ENCODE data around the gene PELI2. TPM values are rescaled to one million over a fixed set of nuclear protein-coding genes. Genes with fewer than 3 reads are reported as not detected.
A peak's percentile ranks its signal among the peaks of the same experiment; 100 is the strongest.

The PELI2 gene
- total RNA-seq, 1 donor from 2014 or later, result 27.2 TPM

- no peaks in the 10 kb centered on the region for H3K36me3 ChIP-seq
- H3K27me3 Mint-ChIP-seq (ENCODE audit: insufficient read depth, low read depth), result peaks cover 2% of the 10 kb centered on the region
- H3K27ac ChIP-seq, result no peak overlapping the region
- H3K79me2 ChIP-seq (ENCODE audit: low read depth), result peaks cover 91% of the 10 kb centered on the region
- H3K36me3 Mint-ChIP-seq, result no peaks in the 10 kb centered on the region
- no peaks in the 10 kb centered on the region for H3K27me3 ChIP-seq
- H3K9ac ChIP-seq, result no peak overlapping the region
- H3K4me2 ChIP-seq, result no peak overlapping the region
- no peaks in the 10 kb centered on the region for H3K9me3 ChIP-seq (ENCODE audit: low read depth)
- H3K27ac Mint-ChIP-seq, result no peak overlapping the region
- peaks cover 85% of the 10 kb centered on the region for H3K4me1 ChIP-seq
- TF ChIP-seq CTCF (IDR thresholded peaks at IDR 0.05), result no peak
- TF ChIP-seq EZH2 (IDR thresholded peaks at IDR 0.05), result no peak
- TF ChIP-seq EZH2phosphoT487 (IDR thresholded peaks at IDR 0.05), result no peak
- no peak overlapping the region for H3K4me3 Mint-ChIP-seq
- H4K20me1 ChIP-seq (ENCODE audit: low read depth), result peaks cover 96% of the 10 kb centered on the region
- peaks cover 78% of the 10 kb centered on the region for H3K4me1 Mint-ChIP-seq
- H3K4me3 ChIP-seq, result no peak overlapping the region
- H3K9me3 Mint-ChIP-seq, result no peaks in the 10 kb centered on the region
- H3F3A ChIP-seq (ENCODE audit: low read depth), result peaks cover 53% of the 10 kb centered on the region
- no peak for DNase-seq (ENCODE audit: low spot score)
- no peak overlapping the region for H2AFZ ChIP-seq (replicated peaks)
Observed at GRCh38 chr14:56135668-56136067, 17.5 kb downstream of the PELI2 start.

- H3K36me3 Mint-ChIP-seq, result no peaks in the 10 kb centered on the region
- DNase-seq (ENCODE audit: low spot score), result no peak
- no peak overlapping the region for H3K9ac ChIP-seq
- peaks cover 2% of the 10 kb centered on the region for H3K27me3 Mint-ChIP-seq (ENCODE audit: insufficient read depth, low read depth)
- H3K4me3 ChIP-seq, result no peak overlapping the region
- H3K4me3 Mint-ChIP-seq, result no peak overlapping the region
- H3K27ac ChIP-seq, result no peak overlapping the region
- no peak overlapping the region for H3K27ac Mint-ChIP-seq
- no peaks in the 10 kb centered on the region for H3K27me3 ChIP-seq
- no peaks in the 10 kb centered on the region for H3K36me3 ChIP-seq
- H3K79me2 ChIP-seq (ENCODE audit: low read depth), result peaks cover 91% of the 10 kb centered on the region
- TF ChIP-seq EZH2 (IDR thresholded peaks at IDR 0.05) (no peak), CTCF (IDR thresholded peaks at IDR 0.05) (no peak), EZH2phosphoT487 (IDR thresholded peaks at IDR 0.05) (no peak)
- H4K20me1 ChIP-seq (ENCODE audit: low read depth), result peaks cover 84% of the 10 kb centered on the region
- H3K4me1 ChIP-seq, result peaks cover 74% of the 10 kb centered on the region
- H3K4me1 Mint-ChIP-seq, result peaks cover 67% of the 10 kb centered on the region
- no peaks in the 10 kb centered on the region for H3K9me3 ChIP-seq (ENCODE audit: low read depth)
- H3F3A ChIP-seq (ENCODE audit: low read depth), result peaks cover 42% of the 10 kb centered on the region
- no peak overlapping the region for H2AFZ ChIP-seq (replicated peaks)
- H3K9me3 Mint-ChIP-seq, result no peaks in the 10 kb centered on the region
- H3K4me2 ChIP-seq, result peak overlapping the region; percentile 26
Observed at GRCh38 chr14:56136571-56137452, 18.6 kb downstream of the PELI2 start.

GRCh38 chr14:56137453-56137807, 19.2 kb downstream of the PELI2 start:
- DNase-seq (ENCODE audit: low spot score), result no peak
- Histone ChIP-seq H3K27me3 (no peaks in the 10 kb centered on the region), H4K20me1 (ENCODE audit: low read depth) (peaks cover 78% of the 10 kb centered on the region), H3K4me3 (no peak overlapping the region), H3F3A (ENCODE audit: low read depth) (peaks cover 36% of the 10 kb centered on the region), H3K9me3 (ENCODE audit: low read depth) (no peaks in the 10 kb centered on the region), H3K4me2 (peak overlapping the region; percentile 26), H3K9ac (no peak overlapping the region), H3K79me2 (ENCODE audit: low read depth) (peaks cover 92% of the 10 kb centered on the region), H2AFZ (replicated peaks) (no peak overlapping the region), H3K27ac (no peak overlapping the region), H3K36me3 (no peaks in the 10 kb centered on the region), H3K4me1 (peaks cover 68% of the 10 kb centered on the region)
- TF ChIP-seq EZH2phosphoT487 (IDR thresholded peaks at IDR 0.05), result no peak
- no peak for TF ChIP-seq EZH2 (IDR thresholded peaks at IDR 0.05)
- no peak for TF ChIP-seq CTCF (IDR thresholded peaks at IDR 0.05)
- H3K27ac Mint-ChIP-seq, result no peak overlapping the region
- no peak overlapping the region for H3K4me3 Mint-ChIP-seq
- no peaks in the 10 kb centered on the region for H3K36me3 Mint-ChIP-seq
- peaks cover 60% of the 10 kb centered on the region for H3K4me1 Mint-ChIP-seq
- peaks cover 2% of the 10 kb centered on the region for H3K27me3 Mint-ChIP-seq (ENCODE audit: insufficient read depth, low read depth)
- no peaks in the 10 kb centered on the region for H3K9me3 Mint-ChIP-seq

All from neural progenitor cell (in vitro differentiated cells).